Gastrocnemius medialis (tissue), 4 donors: ENCODE measurements around the gene SIN3B.

ENCODE experiments used
- CTCF ChIP-seq, 5 experiments: fragments of 450-650 bp in 3 of 5; fragments of 200-600 bp in 2 of 5; sonication (generic) in 2 of 5; IDR thresholded peaks in 4 of 5; conservative IDR thresholded peaks in 1 of 5; 1 replicate in 4 of 5; 2 replicates in 1 of 5; pipeline ENCODE4 v1.5.1; 2016 to 2019; ENCODE audit warnings: antibody characterized with exemption in 5 of 5, mild to moderate bottlenecking in 3 of 5, moderate library complexity in 3 of 5
- POLR2A ChIP-seq, 2 donors: fragments of 450-650 bp; IDR thresholded peaks; one replicate each; pipeline ENCODE4 v1.6.1; 2017; ENCODE audit warnings: antibody characterized with exemption in 2 of 2, mild to moderate bottlenecking in 2 of 2, moderate library complexity in 2 of 2

GRCh38 chr19:16903347-16903746 is 74.1 kb downstream of the SIN3B start:
- TF ChIP-seq POLR2A (IDR thresholded peaks at IDR 0.05) (no peak), CTCF (IDR thresholded peaks at IDR 0.05 in 4 of 5, conservative IDR thresholded peaks at IDR 0.05 in 1 of 5) (no peak)
